A549 (cell line): Measurements from ENCODE around the gene RXRA.

ENCODE experiments used
- CEBPB ChIP-seq, 2 experiments: fragments of >200 bp in 1 of 2; sonication (Bioruptor Twin) in 1 of 2; formaldehyde crosslinking in 1 of 2; IDR thresholded peaks; 2 replicates each; pipeline ENCODE4 v1.6.1; 2012 to 2016
- CTCF ChIP-seq: fragments of >200 bp; sonication (Bioruptor Twin); formaldehyde crosslinking; IDR thresholded peaks from 3 replicates; pipeline ENCODE4 v1.5.1; 2016
- EP300 ChIP-seq, 2 experiments: fragments of >200 bp; sonication (Bioruptor Twin); formaldehyde crosslinking; IDR thresholded peaks; 2 replicates in 1 of 2; 3 replicates in 1 of 2; pipeline ENCODE4 v1.6.1; 2016 to 2017
- HOXB13 ChIP-seq: fragments of 250-450 bp; sonication (Bioruptor Pico); IDR thresholded peaks from 2 replicates; pipeline ENCODE4 v1.5.0; 2020; ENCODE audit warnings: low read depth, mild to moderate bottlenecking, moderate library complexity
- MAZ ChIP-seq: fragments of 150-350 bp; IDR thresholded peaks from 2 replicates; pipeline ENCODE4 v1.6.1; 2014; ENCODE audit warnings: antibody characterized with exemption, low read depth, low read length, borderline replicate concordance
- MYC ChIP-seq: IDR thresholded peaks from 2 replicates; pipeline ENCODE4 v1.6.1; 2012; ENCODE audit warnings: mild to moderate bottlenecking, inconsistent platforms, low read length, improper control_type of control experiment, borderline replicate concordance
- NR3C1 ChIP-seq: fragments of >200 bp; sonication (Bioruptor Twin); formaldehyde crosslinking; IDR thresholded peaks from 3 replicates; pipeline ENCODE4 v1.6.1; 2017
- POLR2A ChIP-seq: IDR thresholded peaks from 2 replicates; pipeline ENCODE4 v1.6.1; 2012; ENCODE audit warnings: mild to moderate bottlenecking, low read length

GRCh38 chr9:134416385-134417015, 90.2 kb downstream of the RXRA start:
- no peak for TF ChIP-seq NR3C1
- TF ChIP-seq HOXB13 (CRISPR knock-in tag) = no peak
- TF ChIP-seq CTCF = no peak
- no peak for TF ChIP-seq EP300 (IDR thresholded peaks at IDR 0.05)
- TF ChIP-seq CEBPB (IDR thresholded peaks at IDR 0.05) = no peak
- no peak for TF ChIP-seq POLR2A
- TF ChIP-seq MAZ = no peak
- no peak for TF ChIP-seq MYC
